A549 (cell line): ENCODE results near the gene COG2. TPM values are rescaled to one million over a fixed set of nuclear protein-coding genes. Genes with fewer than 3 reads are reported as not detected.
"Not testable (repeated sequence)": the region's sequence is repeated elsewhere in the genome, so short reads cannot be mapped to it uniquely, and the experiment has no call there.

Experiments
- ATAC-seq, 2 experiments: fragments of 200-7000 bp in 1 of 2; fragments of >200 bp in 1 of 2; cut with Nextera tagmentation in 1 of 2; cut with Tn5 transposase in 1 of 2; 3 replicates each; pipeline versions ENCODE4 v1.8.0 to v1.9.1; 2018 to 2020; ENCODE audit warnings: mild to moderate bottlenecking in 1 of 2, moderate library complexity in 1 of 2
- CTCF ChIA-PET: fragments of 300-600 bp; sonication (Branson Sonifier 250); formaldehyde crosslinking; extraction: SDS; loops from one replicate; lab custom pipeline; 2021; ENCODE audit warnings: antibody characterized with exemption, inconsistent platforms; lab: Yijun Ruan, JAX
- POLR2A ChIA-PET: fragments of 350-600 bp; formaldehyde crosslinking; extraction: SDS; loops from one replicate; lab custom pipeline; 2021; ENCODE audit warnings: antibody characterized with exemption, inconsistent platforms; lab: Yijun Ruan, JAX
- DNase-seq, 2 experiments: peaks; one replicate each; pipeline versions ENCODE4 v3.0.0 to v3.0.0-alpha.2; 2011 to 2016; ENCODE audit warnings: low read depth in 1 of 2, low spot score in 1 of 2
- FAIRE-seq: peaks from 2 replicates; lab custom pipeline; 2011; peaks lifted over from hg19 to GRCh38; lab: Jason Lieb, UNC
- H3K27ac ChIP-seq, 2 experiments: fragments of >200 bp; sonication (Bioruptor Twin); formaldehyde crosslinking; 3 replicates each; pipeline ENCODE4 v1.5.1; 2016 to 2017
- H3K4me1 ChIP-seq: fragments of >200 bp; sonication (Bioruptor Twin); formaldehyde crosslinking; 3 replicates; pipeline ENCODE4 v1.6.1; 2016
- H3K4me2 ChIP-seq: fragments of >200 bp; sonication (Bioruptor Twin); formaldehyde crosslinking; 3 replicates; pipeline ENCODE4 v1.6.1; 2016
- H3K4me3 ChIP-seq: fragments of >200 bp; sonication (Bioruptor Twin); formaldehyde crosslinking; 3 replicates; pipeline ENCODE4 v1.5.1; 2016
- H3K9me3 ChIP-seq: fragments of >200 bp; sonication (Bioruptor Twin); formaldehyde crosslinking; 3 replicates; pipeline ENCODE4 v1.6.1; 2016
- CBX2 ChIP-seq: fragments of 200-600 bp; sonication (generic); IDR thresholded peaks from 2 replicates; pipeline ENCODE4 v1.6.1; 2016; ENCODE audit warnings: low read depth, mild to moderate bottlenecking, borderline replicate concordance
- CBX8 ChIP-seq: fragments of 200-600 bp; sonication (generic); IDR thresholded peaks from 2 replicates; pipeline ENCODE4 v1.6.1; 2016
- CHD2 ChIP-seq: fragments of 150-350 bp; IDR thresholded peaks from 2 replicates; pipeline ENCODE4 v1.6.1; 2014; ENCODE audit warnings: low read length; ENCODE audit not compliant: partially characterized antibody
- CHD4 ChIP-seq: fragments of 200-600 bp; sonication (generic); IDR thresholded peaks from 2 replicates; pipeline ENCODE4 v1.6.1; 2016; ENCODE audit warnings: antibody characterized with exemption, mild to moderate bottlenecking, borderline replicate concordance
- FOSB ChIP-seq: fragments of 250-450 bp; sonication (Bioruptor Pico); IDR thresholded peaks from 2 replicates; pipeline ENCODE4 v1.5.0; 2020; ENCODE audit warnings: mild to moderate bottlenecking, moderate library complexity
- GATA3 ChIP-seq: IDR thresholded peaks from 2 replicates; pipeline ENCODE4 v1.6.1; 2012; ENCODE audit warnings: borderline replicate concordance
- HDAC2 ChIP-seq: fragments of 200-600 bp; sonication (generic); IDR thresholded peaks from 2 replicates; pipeline ENCODE4 v1.6.1; 2016
- MYC ChIP-seq: IDR thresholded peaks from 2 replicates; pipeline ENCODE4 v1.6.1; 2012; ENCODE audit warnings: mild to moderate bottlenecking, inconsistent platforms, low read length, improper control_type of control experiment, borderline replicate concordance
- NR3C1 ChIP-seq: fragments of >200 bp; sonication (Bioruptor Twin); formaldehyde crosslinking; IDR thresholded peaks from 3 replicates; pipeline ENCODE4 v1.6.1; 2017
- POLR2A ChIP-seq: IDR thresholded peaks from 2 replicates; pipeline ENCODE4 v1.6.1; 2012; ENCODE audit warnings: mild to moderate bottlenecking, low read length
- RAD21 ChIP-seq, 2 experiments: fragments of >200 bp in 1 of 2; sonication (Bioruptor Twin) in 1 of 2; formaldehyde crosslinking in 1 of 2; IDR thresholded peaks in 1 of 2; conservative IDR thresholded peaks in 1 of 2; 2 replicates in 1 of 2; 3 replicates in 1 of 2; pipeline ENCODE4 v1.6.1; 2012 to 2018; ENCODE audit warnings: inconsistent platforms in 1 of 2
- RARB ChIP-seq: fragments of 250-450 bp; sonication (Bioruptor Pico); IDR thresholded peaks from 2 replicates; pipeline ENCODE4 v1.8.0; 2021; ENCODE audit warnings: mild to moderate bottlenecking, moderate library complexity
- RFX5 ChIP-seq: fragments of 450-650 bp; IDR thresholded peaks from 2 replicates; pipeline ENCODE4 v1.7.1; 2014; ENCODE audit warnings: antibody characterized with exemption, mild to moderate bottlenecking, moderate library complexity
- SMC3 ChIP-seq: fragments of >200 bp; sonication (Bioruptor Twin); formaldehyde crosslinking; IDR thresholded peaks from 3 replicates; pipeline ENCODE4 v1.6.1; 2018; ENCODE audit warnings: inconsistent platforms
- TFCP2L1 ChIP-seq: fragments of 250-450 bp; sonication (Bioruptor Pico); IDR thresholded peaks from 2 replicates; pipeline ENCODE4 v1.5.0; 2021; ENCODE audit warnings: mild to moderate bottlenecking
- TP53 ChIP-seq: fragments of 250-450 bp; sonication (Bioruptor Pico); IDR thresholded peaks from 2 replicates; pipeline ENCODE4 v1.5.0; 2021; ENCODE audit warnings: mild to moderate bottlenecking, moderate library complexity
- WGBS: methylation state at CpG from one replicate; pipeline ENCODE4 v1.1.6; 2017; ENCODE audit errors: missing lambda C conversion rate; 5-methylcytosine and 5-hydroxymethylcytosine counted together
- polyA plus RNA-seq, 4 experiments: library from polyadenylated mRNA; depleted of rRNA in 3 of 4; stranded (reverse); fragments of >200 nt; fragmentation: RNase III in 1 of 4; extraction: RNeasy Plus Mini Kit Qiagen cat#74134 plus additional on column Dnase treatment in 1 of 4; gene quantifications; 2 replicates in 3 of 4; 3 replicates in 1 of 4; pipeline ENCODE4 v1.2.3, GENCODE V29; 2011 to 2017
- TF ChIP-seq, protein P1 (sequence below): fragments of 250-450 bp; sonication (Bioruptor Pico); IDR thresholded peaks from 2 replicates; pipeline ENCODE4 v1.5.0; 2020; ENCODE audit warnings: low read depth, mild to moderate bottlenecking, moderate library complexity
- TF ChIP-seq, protein P2 (sequence below): fragments of >200 bp; sonication (Bioruptor Twin); formaldehyde crosslinking; IDR thresholded peaks from 3 replicates; pipeline ENCODE4 v1.6.1; 2016
- TF ChIP-seq, protein P3 (sequence below): fragments of 250-450 bp; sonication (Bioruptor Pico); IDR thresholded peaks from 2 replicates; pipeline ENCODE4 v1.5.0; 2021; ENCODE audit warnings: mild to moderate bottlenecking, moderate library complexity, borderline replicate concordance
- TF ChIP-seq, protein P4 (sequence below): fragments of >200 bp; sonication (Bioruptor Twin); formaldehyde crosslinking; IDR thresholded peaks from 2 replicates; pipeline ENCODE4 v1.6.1; 2016
- TF ChIP-seq, protein P5 (sequence below): fragments of >200 bp; sonication (Bioruptor Twin); formaldehyde crosslinking; IDR thresholded peaks from 3 replicates; pipeline ENCODE4 v1.5.1; 2016

COG2 gene
- polyA plus RNA-seq, 2 of the 4 experiments (the other 2 are of a cell fraction) = 23.0 to 34.2 TPM

DNA sequence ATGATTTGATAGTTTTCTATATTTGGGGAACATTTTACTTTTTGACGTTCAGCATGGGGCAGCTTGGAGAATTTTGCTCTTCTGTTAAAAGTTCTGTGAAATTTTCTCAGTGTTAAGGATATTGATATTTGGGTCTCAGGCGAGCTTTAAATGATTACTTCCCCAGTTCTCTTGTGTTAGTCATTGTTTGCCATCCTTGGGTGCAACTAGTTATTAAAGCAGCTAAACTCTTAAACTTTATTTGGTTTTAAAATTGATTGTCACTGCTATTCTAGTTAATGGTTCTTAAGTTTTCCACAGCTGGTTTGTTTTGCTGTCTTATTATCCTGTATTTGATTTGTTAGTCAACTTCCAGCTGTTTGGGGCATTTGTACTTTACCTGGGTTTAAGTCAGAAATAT is 9.0 kb downstream of the COG2 start:
- no peak overlapping the region for H3K4me3 ChIP-seq
- no peak overlapping the region for H3K4me2 ChIP-seq
- POLR2A ChIA-PET = no interaction called here
- TF ChIP-seq, protein P1, sequence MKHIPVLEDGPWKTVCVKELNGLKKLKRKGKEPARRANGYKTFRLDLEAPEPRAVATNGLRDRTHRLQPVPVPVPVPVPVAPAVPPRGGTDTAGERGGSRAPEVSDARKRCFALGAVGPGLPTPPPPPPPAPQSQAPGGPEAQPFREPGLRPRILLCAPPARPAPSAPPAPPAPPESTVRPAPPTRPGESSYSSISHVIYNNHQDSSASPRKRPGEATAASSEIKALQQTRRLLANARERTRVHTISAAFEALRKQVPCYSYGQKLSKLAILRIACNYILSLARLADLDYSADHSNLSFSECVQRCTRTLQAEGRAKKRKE = no peak
- TF ChIP-seq CHD2 (no peak), CBX8 (no peak), POLR2A (no peak), RAD21 (conservative IDR thresholded peaks at IDR 0.05 in 1 of 2, IDR thresholded peaks at IDR 0.05 in 1 of 2) (no peak), HDAC2 (no peak), SMC3 (no peak), GATA3 (no peak), TFCP2L1 (CRISPR knock-in tag) (no peak), NR3C1 (no peak), RARB (no peak), RFX5 (no peak), CHD4 (no peak), CBX2 (no peak), MYC (no peak)
- TF ChIP-seq, protein P2, sequence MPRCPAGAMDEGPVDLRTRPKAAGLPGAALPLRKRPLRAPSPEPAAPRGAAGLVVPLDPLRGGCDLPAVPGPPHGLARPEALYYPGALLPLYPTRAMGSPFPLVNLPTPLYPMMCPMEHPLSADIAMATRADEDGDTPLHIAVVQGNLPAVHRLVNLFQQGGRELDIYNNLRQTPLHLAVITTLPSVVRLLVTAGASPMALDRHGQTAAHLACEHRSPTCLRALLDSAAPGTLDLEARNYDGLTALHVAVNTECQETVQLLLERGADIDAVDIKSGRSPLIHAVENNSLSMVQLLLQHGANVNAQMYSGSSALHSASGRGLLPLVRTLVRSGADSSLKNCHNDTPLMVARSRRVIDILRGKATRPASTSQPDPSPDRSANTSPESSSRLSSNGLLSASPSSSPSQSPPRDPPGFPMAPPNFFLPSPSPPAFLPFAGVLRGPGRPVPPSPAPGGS = no peak
- TF ChIP-seq, protein P3, sequence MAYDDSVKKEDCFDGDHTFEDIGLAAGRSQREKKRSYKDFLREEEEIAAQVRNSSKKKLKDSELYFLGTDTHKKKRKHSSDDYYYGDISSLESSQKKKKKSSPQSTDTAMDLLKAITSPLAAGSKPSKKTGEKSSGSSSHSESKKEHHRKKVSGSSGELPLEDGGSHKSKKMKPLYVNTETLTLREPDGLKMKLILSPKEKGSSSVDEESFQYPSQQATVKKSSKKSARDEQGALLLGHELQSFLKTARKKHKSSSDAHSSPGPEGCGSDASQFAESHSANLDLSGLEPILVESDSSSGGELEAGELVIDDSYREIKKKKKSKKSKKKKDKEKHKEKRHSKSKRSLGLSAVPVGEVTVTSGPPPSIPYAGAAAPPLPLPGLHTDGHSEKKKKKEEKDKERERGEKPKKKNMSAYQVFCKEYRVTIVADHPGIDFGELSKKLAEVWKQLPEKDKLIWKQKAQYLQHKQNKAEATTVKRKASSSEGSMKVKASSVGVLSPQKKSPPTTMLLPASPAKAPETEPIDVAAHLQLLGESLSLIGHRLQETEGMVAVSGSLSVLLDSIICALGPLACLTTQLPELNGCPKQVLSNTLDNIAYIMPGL = no peak
- no peaks in the 10 kb centered on the region for H3K4me1 ChIP-seq
- DNase-seq = no peak
- H3K9me3 ChIP-seq = peaks cover 21% of the 10 kb centered on the region; the same call in 2 of the 3 replicates
- 86% methylated on average over 2 of the region's 2 CpGs for WGBS
- CTCF ChIA-PET = no interaction called here
- FAIRE-seq = no peak
- ATAC-seq = no peak
- H3K27ac ChIP-seq = no peak overlapping the region

DNA sequence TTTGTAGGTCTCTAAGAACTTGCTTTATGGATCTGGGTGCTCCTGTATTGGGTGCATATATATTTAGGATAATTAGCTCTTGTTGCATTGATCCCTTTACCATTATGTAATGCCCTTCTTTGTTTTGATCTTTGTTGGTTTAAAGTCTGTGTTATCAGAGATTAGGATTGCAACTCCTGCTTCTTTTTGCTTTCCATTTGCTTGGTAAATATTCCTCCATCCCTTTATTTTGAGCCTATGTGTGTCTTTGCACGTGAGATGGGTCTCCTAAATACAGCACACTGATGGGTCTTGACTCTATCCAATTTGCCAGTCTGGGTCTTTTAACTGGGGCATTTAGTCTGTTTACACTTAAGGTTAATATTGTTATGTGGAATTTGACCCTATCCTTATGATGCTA is 14.4 kb downstream of the COG2 start:
- ATAC-seq, H3K27ac ChIP-seq, POLR2A ChIA-PET, FAIRE-seq, H3K4me3 ChIP-seq, CTCF ChIA-PET, H3K4me1 ChIP-seq, DNase-seq, H3K4me2 ChIP-seq: not testable (repeated sequence)
- peaks cover 21% of the 10 kb centered on the region; the same call in 2 of the 3 replicates for H3K9me3 ChIP-seq
- 86% methylated on average over 1 of the region's 1 CpG for WGBS

DNA sequence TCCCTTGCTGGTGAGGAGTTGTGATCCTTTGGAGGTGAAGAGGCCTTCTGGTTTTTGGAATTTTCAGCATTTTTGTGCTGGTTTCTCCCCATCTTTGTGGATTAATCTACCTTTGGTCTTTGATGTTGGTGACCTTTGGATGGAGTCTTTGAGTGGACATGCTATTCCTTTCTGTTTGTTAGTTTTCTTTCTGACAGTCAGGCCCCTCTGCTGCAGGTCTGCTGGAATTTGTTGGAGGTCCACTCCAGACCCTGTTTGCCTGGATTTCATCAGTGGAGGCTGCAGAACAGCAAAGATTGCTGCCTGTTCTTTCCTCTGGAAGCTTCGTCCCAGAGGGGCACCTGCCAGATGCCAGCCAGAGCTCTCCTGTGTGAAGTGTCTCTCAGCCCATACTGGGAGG is 15.8 kb downstream of the COG2 start:
- ATAC-seq, H3K4me2 ChIP-seq, DNase-seq, FAIRE-seq, H3K4me1 ChIP-seq, POLR2A ChIA-PET, CTCF ChIA-PET, H3K27ac ChIP-seq, H3K4me3 ChIP-seq: not testable (repeated sequence)
- 88% methylated on average over 1 of the region's 1 CpG for WGBS
- H3K9me3 ChIP-seq = peaks cover 14% of the 10 kb centered on the region; the same call in 2 of the 3 replicates

DNA sequence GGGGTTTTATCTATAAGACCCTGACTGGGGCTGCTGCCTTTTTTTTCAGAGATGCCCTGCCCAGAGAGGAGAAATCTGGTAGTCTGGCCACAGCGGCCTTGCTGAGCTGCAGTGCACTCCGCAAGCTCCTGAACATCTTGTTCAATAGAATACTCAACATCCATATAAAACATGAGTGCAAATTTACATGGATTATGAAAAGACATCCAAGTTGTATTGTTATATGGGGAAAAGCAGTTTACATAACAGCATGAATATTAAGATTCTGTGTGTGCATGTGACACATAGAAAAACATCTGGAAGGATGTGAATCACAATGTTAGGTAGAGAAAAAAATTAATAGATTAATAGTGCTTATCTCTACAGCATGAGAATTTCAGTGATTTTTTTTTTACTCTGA is 16.4 kb downstream of the COG2 start:
- H3K4me2 ChIP-seq = no peak overlapping the region
- no peak overlapping the region for H3K4me3 ChIP-seq
- no peak for ATAC-seq
- H3K4me1 ChIP-seq = no peaks in the 10 kb centered on the region
- no peak for FAIRE-seq
- WGBS = 93% methylated on average over 2 of the region's 2 CpGs
- H3K27ac ChIP-seq = no peak overlapping the region
- TF ChIP-seq, protein P4, sequence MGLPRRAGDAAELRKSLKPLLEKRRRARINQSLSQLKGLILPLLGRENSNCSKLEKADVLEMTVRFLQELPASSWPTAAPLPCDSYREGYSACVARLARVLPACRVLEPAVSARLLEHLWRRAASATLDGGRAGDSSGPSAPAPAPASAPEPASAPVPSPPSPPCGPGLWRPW = no peak
- TF ChIP-seq CBX8 (no peak), TP53 (CRISPR knock-in tag) (no peak), FOSB (no peak)
- TF ChIP-seq, protein P5, sequence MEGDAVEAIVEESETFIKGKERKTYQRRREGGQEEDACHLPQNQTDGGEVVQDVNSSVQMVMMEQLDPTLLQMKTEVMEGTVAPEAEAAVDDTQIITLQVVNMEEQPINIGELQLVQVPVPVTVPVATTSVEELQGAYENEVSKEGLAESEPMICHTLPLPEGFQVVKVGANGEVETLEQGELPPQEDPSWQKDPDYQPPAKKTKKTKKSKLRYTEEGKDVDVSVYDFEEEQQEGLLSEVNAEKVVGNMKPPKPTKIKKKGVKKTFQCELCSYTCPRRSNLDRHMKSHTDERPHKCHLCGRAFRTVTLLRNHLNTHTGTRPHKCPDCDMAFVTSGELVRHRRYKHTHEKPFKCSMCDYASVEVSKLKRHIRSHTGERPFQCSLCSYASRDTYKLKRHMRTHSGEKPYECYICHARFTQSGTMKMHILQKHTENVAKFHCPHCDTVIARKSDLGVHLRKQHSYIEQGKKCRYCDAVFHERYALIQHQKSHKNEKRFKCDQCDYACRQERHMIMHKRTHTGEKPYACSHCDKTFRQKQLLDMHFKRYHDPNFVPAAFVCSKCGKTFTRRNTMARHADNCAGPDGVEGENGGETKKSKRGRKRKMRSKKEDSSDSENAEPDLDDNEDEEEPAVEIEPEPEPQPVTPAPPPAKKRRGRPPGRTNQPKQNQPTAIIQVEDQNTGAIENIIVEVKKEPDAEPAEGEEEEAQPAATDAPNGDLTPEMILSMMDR = no peak
- CTCF ChIA-PET = no interaction called here
- no peak for DNase-seq
- peaks cover 8% of the 10 kb centered on the region; the same call in 2 of the 3 replicates for H3K9me3 ChIP-seq
- POLR2A ChIA-PET = no interaction called here
